ENCODE measurements around the gene EFCAB13. TPM values are rescaled to one million over a fixed set of nuclear protein-coding genes. Genes with fewer than 3 reads are reported as not detected.

EFCAB13 gene
- total RNA-seq, 1 experiment from 2014 or later = 1.6 TPM

DNA sequence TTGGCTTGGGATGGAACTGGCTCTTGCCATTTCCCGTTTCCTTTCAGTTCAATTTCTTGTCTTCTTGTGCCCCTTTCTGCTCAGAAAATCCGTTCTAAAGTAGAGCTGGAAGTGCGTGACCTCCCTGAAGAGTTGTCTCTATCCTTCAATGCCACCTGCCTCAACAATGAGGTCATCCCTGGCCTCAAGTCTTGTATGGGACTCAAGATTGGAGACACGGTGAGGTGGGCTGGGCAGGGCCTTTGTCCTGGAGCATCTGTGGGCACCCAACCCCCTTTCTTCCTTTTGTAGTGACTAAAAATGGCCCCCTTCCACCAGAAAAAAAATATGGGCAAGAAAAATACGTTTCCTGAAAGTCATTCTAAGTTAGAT, 32.9 kb upstream of the EFCAB13 start:
- H3K18ac ChIP-seq (ENCODE audit: insufficient read length, low read depth, low read length) = no peak overlapping the region
- Mint-ChIP-seq H3K27ac (no peak overlapping the region), H3K9me3 (no peaks in the 10 kb centered on the region), H3K4me1 (peaks cover 13 to 18% of the 10 kb centered on the region in 2 experiments), H3K27me3 (ENCODE audit: low read depth) (peaks cover 3% of the 10 kb centered on the region), H3K36me3 (ENCODE audit: insufficient read depth in 1 of 3, low read depth in 3 of 3) (no peaks in the 10 kb centered on the region; a peak in 1 of 7 replicates), H3K4me3 (no peak overlapping the region; a peak in 1 of 5 replicates)
- no peaks in the 10 kb centered on the region for H3K27me3 ChIP-seq (ENCODE audit: insufficient read depth, low read length)
- no peak overlapping the region for H3K9ac ChIP-seq (ENCODE audit: extremely low read depth, insufficient read length, low read length)
- H2BK20ac ChIP-seq (ENCODE audit: low read depth, low read length, poor library complexity, severe bottlenecking) = no peak overlapping the region
- H3K79me2 ChIP-seq (ENCODE audit: insufficient read depth, low read length) = no peaks in the 10 kb centered on the region
- WGBS (ENCODE audit: extremely low coverage, insufficient read length, low lambda C conversion rate) = no CpG with 5 or more reads among the region's 5 CpGs
- H4K8ac ChIP-seq (replicated peaks; ENCODE audit: insufficient read length, low read depth, low read length) = no peak overlapping the region
- TF ChIP-seq, protein P1, sequence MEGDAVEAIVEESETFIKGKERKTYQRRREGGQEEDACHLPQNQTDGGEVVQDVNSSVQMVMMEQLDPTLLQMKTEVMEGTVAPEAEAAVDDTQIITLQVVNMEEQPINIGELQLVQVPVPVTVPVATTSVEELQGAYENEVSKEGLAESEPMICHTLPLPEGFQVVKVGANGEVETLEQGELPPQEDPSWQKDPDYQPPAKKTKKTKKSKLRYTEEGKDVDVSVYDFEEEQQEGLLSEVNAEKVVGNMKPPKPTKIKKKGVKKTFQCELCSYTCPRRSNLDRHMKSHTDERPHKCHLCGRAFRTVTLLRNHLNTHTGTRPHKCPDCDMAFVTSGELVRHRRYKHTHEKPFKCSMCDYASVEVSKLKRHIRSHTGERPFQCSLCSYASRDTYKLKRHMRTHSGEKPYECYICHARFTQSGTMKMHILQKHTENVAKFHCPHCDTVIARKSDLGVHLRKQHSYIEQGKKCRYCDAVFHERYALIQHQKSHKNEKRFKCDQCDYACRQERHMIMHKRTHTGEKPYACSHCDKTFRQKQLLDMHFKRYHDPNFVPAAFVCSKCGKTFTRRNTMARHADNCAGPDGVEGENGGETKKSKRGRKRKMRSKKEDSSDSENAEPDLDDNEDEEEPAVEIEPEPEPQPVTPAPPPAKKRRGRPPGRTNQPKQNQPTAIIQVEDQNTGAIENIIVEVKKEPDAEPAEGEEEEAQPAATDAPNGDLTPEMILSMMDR (conservative IDR thresholded peaks at IDR 0.05) = no peak
- no peak overlapping the region for H2BK15ac ChIP-seq (ENCODE audit: low read depth, low read length)
- H4K20me1 ChIP-seq (ENCODE audit: control insufficient read depth, insufficient read depth, insufficient read length) = no peaks in the 10 kb centered on the region
- H2AK5ac ChIP-seq (ENCODE audit: insufficient read length, low read length) = no peak overlapping the region
- H2BK12ac ChIP-seq (ENCODE audit: insufficient read length, low read depth, low read length) = no peak overlapping the region
- H3K4ac ChIP-seq (ENCODE audit: low read depth, low read length) = no peak overlapping the region
- no peak overlapping the region for H4K5ac ChIP-seq (ENCODE audit: insufficient read length, low read depth, low read length)
- no peak overlapping the region for H3T11ph ChIP-seq (ENCODE audit: low read length)
- no peak overlapping the region for H3K14ac ChIP-seq (ENCODE audit: insufficient read depth, low read length)
- no peak for DNase-seq
- H3K56ac ChIP-seq (ENCODE audit: insufficient read length, low read depth, low read length) = no peak overlapping the region
- H2BK5ac ChIP-seq (ENCODE audit: insufficient read length, low read length) = no peak overlapping the region
- H3K79me1 ChIP-seq (ENCODE audit: insufficient read depth, low read depth, low read length, poor library complexity, severe bottlenecking) = no peaks in the 10 kb centered on the region
- no peak overlapping the region for H3K27ac ChIP-seq (ENCODE audit: insufficient read length, low read depth, low read length)
- H2BK120ac ChIP-seq (ENCODE audit: low read depth, low read length, poor library complexity, severe bottlenecking) = no peak overlapping the region
- H3K23me2 ChIP-seq (ENCODE audit: insufficient read length, low read depth, low read length, poor library complexity, severe bottlenecking) = no peaks in the 10 kb centered on the region
- no peak overlapping the region for H2AFZ ChIP-seq (ENCODE audit: low read length)
- no peak overlapping the region for H3K4me2 ChIP-seq (ENCODE audit: insufficient read depth, insufficient read length, low read length)
- no peaks in the 10 kb centered on the region for H3K4me1 ChIP-seq (ENCODE audit: insufficient read depth, low read length)
- H3K9me3 ChIP-seq (ENCODE audit: control insufficient read depth, low read depth, low read length) = no peaks in the 10 kb centered on the region
- H3K23ac ChIP-seq (ENCODE audit: insufficient read length, low read depth, low read length) = no peak overlapping the region
- no peak overlapping the region for H4K91ac ChIP-seq (ENCODE audit: insufficient read length, low read depth, low read length)

Data from H9 (cell line).